Trophoblast cell (in vitro differentiated cells and primary cell): ENCODE measurements around the gene HOXB1.

Experiments
- DNase-seq, 2 donors: peaks; one replicate each; pipeline ENCODE4 v3.0.0-alpha.2; 2016
- H2AFZ ChIP-seq: 2 replicates; pipeline ENCODE4 v1.6.1; 2013; ENCODE audit warnings: low read length, moderate library complexity, mild to moderate bottlenecking; ENCODE audit not compliant: insufficient read depth, poor library complexity
- H2AK5ac ChIP-seq: 2 replicates; pipeline ENCODE4 v1.6.1; 2013; ENCODE audit warnings: mild to moderate bottlenecking, low read length
- H2BK120ac ChIP-seq: 2 replicates; pipeline ENCODE4 v1.6.1; 2013; ENCODE audit warnings: low read length, mild to moderate bottlenecking, moderate library complexity; ENCODE audit not compliant: insufficient read depth, poor library complexity
- H2BK12ac ChIP-seq: 2 replicates; pipeline ENCODE4 v1.6.1; 2013; ENCODE audit warnings: mild to moderate bottlenecking, low read length, moderate library complexity
- H2BK5ac ChIP-seq: 2 replicates; pipeline ENCODE4 v1.6.1; 2013; ENCODE audit warnings: low read length, low read depth, moderate library complexity, mild to moderate bottlenecking; ENCODE audit not compliant: poor library complexity
- H3K14ac ChIP-seq: 2 replicates; pipeline ENCODE4 v1.6.1; 2013; ENCODE audit warnings: mild to moderate bottlenecking, low read length
- H3K18ac ChIP-seq: 2 replicates; pipeline ENCODE4 v1.6.1; 2013; ENCODE audit warnings: mild to moderate bottlenecking, low read length
- H3K23ac ChIP-seq: 2 replicates; pipeline ENCODE4 v1.6.1; 2013; ENCODE audit warnings: low read length
- H3K27ac ChIP-seq: 2 replicates; pipeline ENCODE4 v1.5.1; 2013; ENCODE audit warnings: low read depth, mild to moderate bottlenecking, inconsistent platforms, low read length, moderate library complexity
- H3K27me3 ChIP-seq: 2 replicates; pipeline ENCODE4 v1.6.1; 2013; ENCODE audit warnings: inconsistent platforms, mild to moderate bottlenecking, low read length, moderate library complexity; ENCODE audit not compliant: insufficient read depth
- H3K36me3 ChIP-seq, 2 experiments: 1 replicate in 1 of 2; 2 replicates in 1 of 2; pipeline ENCODE4 v1.6.1; 2013; ENCODE audit warnings: low read length in 2 of 2, mild to moderate bottlenecking in 2 of 2, moderate library complexity in 1 of 2; ENCODE audit not compliant: insufficient read depth in 2 of 2, control insufficient read depth in 1 of 2
- H3K4ac ChIP-seq: 2 replicates; pipeline ENCODE4 v1.6.1; 2013; ENCODE audit warnings: low read depth, mild to moderate bottlenecking, low read length, moderate library complexity
- H3K4me1 ChIP-seq, 2 experiments: 1 replicate in 1 of 2; 2 replicates in 1 of 2; pipeline ENCODE4 v1.6.1; 2013; ENCODE audit warnings: low read length in 2 of 2, mild to moderate bottlenecking in 2 of 2, moderate library complexity in 1 of 2; ENCODE audit not compliant: insufficient read depth in 2 of 2, control insufficient read depth in 1 of 2
- H3K4me2 ChIP-seq: 2 replicates; pipeline ENCODE4 v1.6.1; 2013; ENCODE audit warnings: inconsistent platforms, mild to moderate bottlenecking, low read length, moderate library complexity
- H3K4me3 ChIP-seq: 2 replicates; pipeline ENCODE4 v1.5.1; 2013; ENCODE audit warnings: mild to moderate bottlenecking, low read depth, low read length, inconsistent platforms
- H3K79me1 ChIP-seq: one replicate; pipeline ENCODE4 v1.6.1; 2013; ENCODE audit warnings: low read length
- H3K79me2 ChIP-seq: 2 replicates; pipeline ENCODE4 v1.6.1; 2013; ENCODE audit warnings: low read length, mild to moderate bottlenecking; ENCODE audit not compliant: control insufficient read depth, insufficient read depth, poor library complexity
- H3K9ac ChIP-seq: 2 replicates; pipeline ENCODE4 v1.6.1; 2013; ENCODE audit warnings: mild to moderate bottlenecking, low read length
- H3K9me3 ChIP-seq: 2 replicates; pipeline ENCODE4 v1.6.1; 2013; ENCODE audit warnings: low read depth, mild to moderate bottlenecking, control low read depth, inconsistent platforms, low read length; ENCODE audit not compliant: insufficient read depth
- H4K12ac ChIP-seq: 2 replicates; pipeline ENCODE4 v1.6.1; 2013; ENCODE audit warnings: low read depth, mild to moderate bottlenecking, low read length, moderate library complexity
- H4K8ac ChIP-seq: 2 replicates; pipeline ENCODE4 v1.6.1; 2013; ENCODE audit warnings: low read depth, mild to moderate bottlenecking, low read length, moderate library complexity
- H4K91ac ChIP-seq: one replicate; pipeline ENCODE4 v1.6.1; 2013; ENCODE audit warnings: low read depth, mild to moderate bottlenecking, low read length, moderate library complexity
- WGBS: extraction: QIAGEN DNeasy Blood & Tissue Kit; methylation state at CpG from one replicate; pipeline ENCODE4 v1.1.7; 2013; ENCODE audit warnings: missing lambda C conversion rate; ENCODE audit not compliant: insufficient read length, insufficient coverage; ENCODE audit errors: extremely low coverage; 5-methylcytosine and 5-hydroxymethylcytosine counted together

The HOXB1 gene

GRCh38 chr17:48542698-48543106 is 11.9 kb upstream of the HOXB1 start:
- Histone ChIP-seq H2BK120ac (peak overlapping the region; percentile 78), H3K27ac (peak overlapping the region; percentile 94), H2AFZ (no peak overlapping the region), H2BK5ac (peak overlapping the region; percentile 91), H3K27me3 (no peaks in the 10 kb centered on the region), H4K12ac (peak overlapping the region; percentile 65), H3K23ac (no peak overlapping the region), H4K8ac (peak overlapping the region; percentile 88), H3K4me1 (peaks cover 10 to 25% of the 10 kb centered on the region in 2 experiments), H2AK5ac (peak overlapping the region; percentile 87), H3K79me1 (peaks cover 49% of the 10 kb centered on the region), H4K91ac (peak overlapping the region; percentile 83), H3K36me3 (peaks cover 2 to 10% of the 10 kb centered on the region in 2 experiments), H3K4ac (peak overlapping the region; percentile 97), H3K9me3 (no peaks in the 10 kb centered on the region), H3K9ac (peak overlapping the region; percentile 83), H2BK12ac (peak overlapping the region; percentile 63), H3K79me2 (peaks cover 28% of the 10 kb centered on the region), H3K4me2 (peak overlapping the region; percentile 86), H3K14ac (peak overlapping the region; percentile 99), H3K4me3 (peak overlapping the region; percentile 82), H3K18ac (peak overlapping the region; percentile 97)
- WGBS = no CpG with 5 or more reads among the region's 12 CpGs
- no peak for DNase-seq

- Histone ChIP-seq H3K79me1 (peaks cover 52% of the 10 kb centered on the region), H3K14ac (peak overlapping the region; percentile 77), H3K9ac (peak overlapping the region; percentile 90), H3K4ac (peak overlapping the region; percentile 61), H3K23ac (no peak overlapping the region), H2AFZ (peak overlapping the region; percentile 61), H3K18ac (peak overlapping the region; percentile 99), H2BK12ac (peak overlapping the region; percentile 25), H4K91ac (peak overlapping the region; percentile 80), H2AK5ac (peak overlapping the region; percentile 11), H3K4me2 (peak overlapping the region; percentile 86), H3K27ac (peak overlapping the region; percentile 94), H3K79me2 (peaks cover 28% of the 10 kb centered on the region), H3K4me1 (peaks cover 10 to 27% of the 10 kb centered on the region in 2 experiments), H3K36me3 (peaks cover 2 to 10% of the 10 kb centered on the region in 2 experiments), H4K8ac (peak overlapping the region; percentile 82), H3K27me3 (no peaks in the 10 kb centered on the region), H2BK5ac (peak overlapping the region; percentile 99), H4K12ac (peak overlapping the region; percentile 97), H3K9me3 (no peaks in the 10 kb centered on the region), H2BK120ac (peak overlapping the region; percentile 96), H3K4me3 (peak overlapping the region; percentile 72)
- WGBS = no CpG with 5 or more reads among the region's 27 CpGs
- no peak for DNase-seq
Measured at GRCh38 chr17:48542114-48542656, 11.4 kb upstream of the HOXB1 start.

GRCh38 chr17:48541577-48542113 is 10.8 kb upstream of the HOXB1 start:
- H3K9me3 ChIP-seq = no peaks in the 10 kb centered on the region
- peak overlapping the region; percentile 86 for H3K4me2 ChIP-seq
- H3K79me1 ChIP-seq = peaks cover 50% of the 10 kb centered on the region
- H3K4me3 ChIP-seq = peak overlapping the region; percentile 72
- peak overlapping the region; percentile 11 for H2AK5ac ChIP-seq
- H4K8ac ChIP-seq = peak overlapping the region; percentile 82
- DNase-seq = peak; percentile 15 to 16
- peak overlapping the region; percentile 98 for H3K14ac ChIP-seq
- WGBS = no CpG with 5 or more reads among the region's 36 CpGs
- H3K79me2 ChIP-seq = peaks cover 28% of the 10 kb centered on the region
- H4K12ac ChIP-seq = peak overlapping the region; percentile 74
- no peak overlapping the region for H3K23ac ChIP-seq
- H3K27ac ChIP-seq = peak overlapping the region; percentile 94
- peak overlapping the region; percentile 96 for H2BK120ac ChIP-seq
- peak overlapping the region; percentile 99 for H3K18ac ChIP-seq
- H3K4me1 ChIP-seq = peaks cover 8 to 23% of the 10 kb centered on the region in 2 experiments
- peak overlapping the region; percentile 99 for H2BK5ac ChIP-seq
- H3K27me3 ChIP-seq = no peaks in the 10 kb centered on the region
- H2AFZ ChIP-seq = peak overlapping the region; percentile 66
- H3K9ac ChIP-seq = peak overlapping the region; percentile 90
- H3K4ac ChIP-seq = peak overlapping the region; percentile 95
- peak overlapping the region; percentile 88 for H2BK12ac ChIP-seq
- peaks cover 2 to 10% of the 10 kb centered on the region in 2 experiments for H3K36me3 ChIP-seq
- H4K91ac ChIP-seq = peak overlapping the region; percentile 80

GRCh38 chr17:48541036-48541576 is 10.3 kb upstream of the HOXB1 start:
- Histone ChIP-seq H4K12ac (peak overlapping the region; percentile 74), H3K4me1 (peaks cover 3 to 18% of the 10 kb centered on the region in 2 experiments), H4K8ac (peak overlapping the region; percentile 82), H3K4me2 (peak overlapping the region; percentile 86), H3K4me3 (peak overlapping the region; percentile 72), H3K36me3 (peaks cover 2 to 10% of the 10 kb centered on the region in 2 experiments), H3K14ac (peak overlapping the region; percentile 98), H3K9me3 (no peaks in the 10 kb centered on the region), H2BK12ac (peak overlapping the region; percentile 88), H4K91ac (peak overlapping the region; percentile 80), H3K27me3 (no peaks in the 10 kb centered on the region), H3K9ac (peak overlapping the region; percentile 75), H2BK5ac (peak overlapping the region; percentile 99), H3K79me2 (peaks cover 28% of the 10 kb centered on the region), H2BK120ac (peak overlapping the region; percentile 96), H2AFZ (peak overlapping the region; percentile 66), H3K79me1 (peaks cover 45% of the 10 kb centered on the region), H3K4ac (peak overlapping the region; percentile 95), H2AK5ac (peak overlapping the region; percentile 97), H3K18ac (peak overlapping the region; percentile 99), H3K23ac (no peak overlapping the region), H3K27ac (peak overlapping the region; percentile 94)
- DNase-seq = no peak
- WGBS = no CpG with 5 or more reads among the region's 12 CpGs
